Measurements from ENCODE around the gene GTPBP1. TPM values are rescaled to one million over a fixed set of nuclear protein-coding genes. Genes with fewer than 3 reads are reported as not detected.

The GTPBP1 gene
- total RNA-seq, 4 donors from 2014 or later = 53.1 to 79.9 (median 72.7) TPM

DNA sequence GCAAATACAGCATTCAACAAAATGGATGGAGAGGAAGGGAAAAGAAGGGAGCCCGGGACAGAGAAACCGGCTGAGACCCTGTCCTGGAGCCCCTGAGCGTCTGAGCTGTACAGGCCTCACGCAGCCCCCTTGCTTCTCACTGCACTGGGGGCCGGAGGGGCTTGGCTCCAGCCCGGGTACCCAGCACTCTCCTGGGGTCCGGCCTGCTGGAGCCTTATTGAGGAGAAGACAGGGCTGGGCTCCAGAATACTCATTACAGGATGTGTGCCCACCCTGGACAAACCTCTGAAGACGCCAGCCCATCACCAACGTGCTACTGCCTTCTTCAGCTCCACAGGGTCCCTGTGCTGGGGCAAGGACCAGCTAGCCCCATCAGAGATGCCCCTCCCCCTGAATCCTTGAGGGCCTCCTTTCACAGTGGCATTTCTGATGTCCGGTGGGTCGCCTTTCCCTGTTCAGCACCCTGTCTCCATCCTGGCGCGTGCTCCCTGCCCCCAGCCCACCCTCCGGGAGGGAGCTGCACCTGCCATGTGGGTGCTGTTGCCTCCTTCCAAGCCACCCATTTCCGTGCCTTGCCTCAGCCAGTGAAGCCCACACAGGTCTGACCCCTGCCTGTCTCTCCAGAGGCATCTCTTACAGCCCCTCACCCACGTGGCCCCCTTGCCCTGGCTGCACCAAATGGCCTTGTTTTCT is 64.7 kb downstream of the GTPBP1 start:
- DNase-seq (ENCODE audit: low spot score in 2 of 2) = no peak
- no peak overlapping the region for H3K4me3 ChIP-seq (ENCODE audit: low read depth, poor library complexity, severe bottlenecking)
- intact Hi-C loops (cut with DNase I; ENCODE audit: low total_unique reads) = no loop called here
- WGBS, 2 donors = 92 to 93% methylated on average over 16 of the region's 16 CpGs
- TF ChIP-seq POLR2A (IDR thresholded peaks at IDR 0.05) = no peak
- TF ChIP-seq, protein P1, sequence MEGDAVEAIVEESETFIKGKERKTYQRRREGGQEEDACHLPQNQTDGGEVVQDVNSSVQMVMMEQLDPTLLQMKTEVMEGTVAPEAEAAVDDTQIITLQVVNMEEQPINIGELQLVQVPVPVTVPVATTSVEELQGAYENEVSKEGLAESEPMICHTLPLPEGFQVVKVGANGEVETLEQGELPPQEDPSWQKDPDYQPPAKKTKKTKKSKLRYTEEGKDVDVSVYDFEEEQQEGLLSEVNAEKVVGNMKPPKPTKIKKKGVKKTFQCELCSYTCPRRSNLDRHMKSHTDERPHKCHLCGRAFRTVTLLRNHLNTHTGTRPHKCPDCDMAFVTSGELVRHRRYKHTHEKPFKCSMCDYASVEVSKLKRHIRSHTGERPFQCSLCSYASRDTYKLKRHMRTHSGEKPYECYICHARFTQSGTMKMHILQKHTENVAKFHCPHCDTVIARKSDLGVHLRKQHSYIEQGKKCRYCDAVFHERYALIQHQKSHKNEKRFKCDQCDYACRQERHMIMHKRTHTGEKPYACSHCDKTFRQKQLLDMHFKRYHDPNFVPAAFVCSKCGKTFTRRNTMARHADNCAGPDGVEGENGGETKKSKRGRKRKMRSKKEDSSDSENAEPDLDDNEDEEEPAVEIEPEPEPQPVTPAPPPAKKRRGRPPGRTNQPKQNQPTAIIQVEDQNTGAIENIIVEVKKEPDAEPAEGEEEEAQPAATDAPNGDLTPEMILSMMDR (IDR thresholded peaks at IDR 0.05) = no peak

DNA sequence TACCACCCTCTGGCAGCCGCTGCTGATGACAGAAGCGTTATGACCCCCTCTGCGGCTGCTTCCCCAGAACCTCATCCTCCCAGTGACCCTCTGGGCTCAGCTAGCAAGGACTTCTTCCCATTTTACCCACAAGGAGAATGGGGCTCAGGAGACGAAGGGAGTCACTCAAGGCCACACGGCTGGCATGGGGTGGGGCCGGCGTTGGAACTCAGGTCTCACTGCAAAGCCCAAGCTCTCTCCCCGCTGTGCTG is 66.8 kb downstream of the GTPBP1 start:
- DNase-seq (ENCODE audit: low spot score in 2 of 2) = no peak
- intact Hi-C loops (cut with DNase I; ENCODE audit: low total_unique reads) = no loop called here
- TF ChIP-seq POLR2A (IDR thresholded peaks at IDR 0.05) = no peak
- TF ChIP-seq, protein P1 (IDR thresholded peaks at IDR 0.05) = no peak
- no peak overlapping the region for H3K4me3 ChIP-seq (ENCODE audit: low read depth, poor library complexity, severe bottlenecking)
- WGBS, 2 donors = 85 to 92% methylated on average over 8 of the region's 8 CpGs

DNA sequence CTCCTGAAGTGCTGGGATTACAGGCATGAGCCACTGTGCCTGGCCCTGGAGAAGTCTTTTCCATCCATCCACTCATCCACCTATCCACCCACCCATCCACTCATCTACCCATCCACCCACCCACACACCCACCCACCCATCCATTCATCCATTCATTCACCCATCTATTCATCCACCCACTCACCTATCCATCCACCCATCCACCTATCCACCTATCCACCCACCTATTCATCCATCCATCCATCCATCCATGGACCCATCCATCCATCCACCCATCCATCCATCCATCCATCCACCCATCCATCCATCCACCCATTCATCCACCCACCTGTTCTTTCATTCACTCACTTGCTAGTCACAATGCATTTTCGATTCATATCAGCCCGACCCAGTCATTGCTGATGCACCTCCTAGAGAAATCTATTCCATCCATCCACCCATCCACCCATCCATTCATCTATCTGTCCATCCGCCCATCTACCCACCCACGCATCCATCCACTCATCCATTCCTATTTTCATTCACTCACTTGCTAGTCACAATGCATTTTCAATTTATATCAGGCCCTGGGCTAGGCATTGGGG is 67.7 kb downstream of the GTPBP1 start:
- intact Hi-C loops (cut with DNase I; ENCODE audit: low total_unique reads) = no loop called here
- no peak for DNase-seq (ENCODE audit: low spot score in 2 of 2)
- no peak overlapping the region for H3K4me3 ChIP-seq (ENCODE audit: low read depth, poor library complexity, severe bottlenecking)
- 86 to 94% methylated on average over 4 of the region's 4 CpGs for WGBS, 2 donors
- no peak for TF ChIP-seq POLR2A (IDR thresholded peaks at IDR 0.05)
- TF ChIP-seq, protein P1 (IDR thresholded peaks at IDR 0.05) = no peak

DNA sequence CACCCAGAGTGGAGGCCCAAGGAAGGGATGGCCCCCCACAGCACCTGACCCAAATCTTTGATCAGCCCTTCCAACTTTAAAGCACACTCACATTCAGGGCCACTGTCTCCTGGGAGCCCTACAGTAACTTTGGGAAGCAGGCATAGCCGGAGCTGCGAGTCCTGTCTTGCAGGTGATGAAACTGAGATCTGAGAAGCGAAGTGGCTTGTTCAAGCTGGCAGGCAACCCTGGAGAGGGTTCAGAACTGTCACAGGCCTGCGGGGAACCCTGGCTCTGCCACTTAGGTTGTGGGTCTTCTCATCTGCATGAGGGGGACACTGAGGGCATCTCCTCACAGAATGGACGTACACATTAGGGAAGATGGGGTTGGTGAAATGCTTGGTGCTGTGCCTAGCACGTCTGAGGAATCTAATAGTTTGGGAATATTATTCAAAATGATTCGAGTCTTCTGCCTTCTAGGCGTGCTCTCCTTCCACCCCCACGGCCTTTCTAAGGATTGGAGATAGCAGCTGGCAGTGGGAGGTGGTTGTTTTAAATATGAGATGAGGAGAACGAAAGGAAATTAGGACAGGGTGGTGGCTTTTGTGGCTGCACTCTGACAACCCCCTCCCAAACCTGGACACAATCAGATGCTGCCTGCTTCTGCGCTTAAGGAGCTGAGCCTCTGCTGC is 68.9 kb downstream of the GTPBP1 start:
- H3K4me3 ChIP-seq (ENCODE audit: low read depth, poor library complexity, severe bottlenecking) = no peak overlapping the region
- intact Hi-C loops (cut with DNase I; ENCODE audit: low total_unique reads) = no loop called here
- 43 to 51% methylated on average over 11 of the region's 11 CpGs for WGBS, 2 donors
- no peak for DNase-seq (ENCODE audit: low spot score in 2 of 2)
- TF ChIP-seq, protein P1 (IDR thresholded peaks at IDR 0.05) = no peak
- no peak for TF ChIP-seq POLR2A (IDR thresholded peaks at IDR 0.05)

DNA sequence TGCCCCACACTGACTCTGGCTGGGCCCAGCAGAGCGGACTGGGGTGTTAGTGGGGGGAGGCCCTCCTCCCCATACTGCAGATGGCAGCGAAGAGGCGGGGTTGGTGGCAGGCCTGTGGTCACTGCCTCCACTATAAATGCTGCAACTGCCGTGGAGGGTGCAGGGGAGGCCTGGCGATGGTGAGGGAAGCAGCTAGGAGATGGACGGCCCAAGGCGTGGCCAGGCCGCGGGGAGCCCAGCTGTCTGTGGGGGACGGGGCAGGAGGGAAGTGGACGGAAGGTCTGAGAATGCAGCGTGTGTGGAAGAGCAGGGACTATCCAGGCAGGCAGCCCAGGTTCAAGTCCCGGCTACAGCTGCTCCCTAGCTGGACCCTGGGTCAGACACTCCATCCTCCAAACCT is 69.9 kb downstream of the GTPBP1 start:
- WGBS, 2 donors = 76% methylated on average over 13 of the region's 13 CpGs
- intact Hi-C loops (cut with DNase I; ENCODE audit: low total_unique reads) = no loop called here
- DNase-seq (ENCODE audit: low spot score in 2 of 2) = no peak

More for the DNA sequence above, 69.9 kb downstream of the GTPBP1 start:
- no peak overlapping the region for H3K4me3 ChIP-seq (ENCODE audit: low read depth, poor library complexity, severe bottlenecking)
- no peak for TF ChIP-seq POLR2A (IDR thresholded peaks at IDR 0.05)
- TF ChIP-seq, protein P1 (IDR thresholded peaks at IDR 0.05) = no peak

All from lower leg skin (tissue), 4 donors.